IMR-90 (cell line): ENCODE results near the gene SCYGR2. TPM values are rescaled to one million over a fixed set of nuclear protein-coding genes. Genes with fewer than 3 reads are reported as not detected.

Experiments
- ATAC-seq: fragments of 200-7000 bp; cut with Tn5 transposase; 2 replicates; pipeline ENCODE4 v1.9.1; 2020; ENCODE audit warnings: low read depth, mild to moderate bottlenecking, moderate library complexity
- BruUV-seq: library from RNA; stranded (reverse); fragments of 400-500 nt; replicated peaks from 2 replicates; lab custom pipeline; 2021; lab: Mats Ljungman, UMichigan
- CTCF ChIA-PET: fragments of 300-600 bp; formaldehyde crosslinking; extraction: SDS; loops from one replicate; lab custom pipeline; 2021; ENCODE audit warnings: antibody characterized with exemption; lab: Yijun Ruan, JAX
- POLR2A ChIA-PET: fragments of 300-600 bp; sonication (Branson Sonifier 250); formaldehyde crosslinking; loops from one replicate; lab custom pipeline; 2022; ENCODE audit warnings: antibody characterized with exemption; ENCODE audit not compliant: unreplicated experiment; lab: Charles Lee
- DNase-seq: peaks from one replicate; pipeline ENCODE4 v3.0.0; 2013
- H2AFZ ChIP-seq: replicated peaks from 2 replicates; pipeline ENCODE3; 2013; ENCODE audit warnings: low read length, mild to moderate bottlenecking; ENCODE audit not compliant: poor library complexity
- H2AK5ac ChIP-seq: 2 replicates; pipeline ENCODE4 v1.6.1; 2013; ENCODE audit warnings: low read depth, low read length, inconsistent platforms
- H2AK9ac ChIP-seq: replicated peaks from 2 replicates; pipeline ENCODE3; 2013; ENCODE audit warnings: mild to moderate bottlenecking, low read depth, low read length, moderate library complexity; ENCODE audit not compliant: poor library complexity
- H2BK120ac ChIP-seq: 2 replicates; pipeline ENCODE4 v1.6.1; 2013; ENCODE audit warnings: low read depth, low read length, inconsistent platforms
- H2BK15ac ChIP-seq: 3 replicates; pipeline ENCODE4 v1.6.1; 2013; ENCODE audit warnings: low read depth, low read length, inconsistent platforms
- H2BK20ac ChIP-seq: 2 replicates; pipeline ENCODE4 v1.6.1; 2013; ENCODE audit warnings: low read depth, mild to moderate bottlenecking, inconsistent platforms, low read length, moderate library complexity
- H2BK5ac ChIP-seq: 2 replicates; pipeline ENCODE4 v1.6.1; 2013; ENCODE audit warnings: mild to moderate bottlenecking, low read depth, low read length, inconsistent platforms; ENCODE audit not compliant: poor library complexity, severe bottlenecking
- H3K14ac ChIP-seq: replicated peaks from 2 replicates; pipeline ENCODE4 v1.6.1; 2013; ENCODE audit warnings: low read depth, low read length, inconsistent platforms
- H3K18ac ChIP-seq: 2 replicates; pipeline ENCODE4 v1.6.1; 2013; ENCODE audit warnings: low read depth, low read length, control low read depth
- H3K23ac ChIP-seq: 2 replicates; pipeline ENCODE4 v1.6.1; 2013; ENCODE audit warnings: low read depth, low read length, inconsistent platforms
- H3K27ac ChIP-seq: 2 replicates; pipeline ENCODE4 v1.5.1; 2013; ENCODE audit warnings: mild to moderate bottlenecking, control low read depth, low read length; ENCODE audit not compliant: insufficient read depth
- H3K27me3 ChIP-seq: 2 replicates; pipeline ENCODE4 v1.6.1; 2013; ENCODE audit warnings: low read length; ENCODE audit not compliant: control insufficient read depth, insufficient read depth
- H3K36me3 ChIP-seq: 2 replicates; pipeline ENCODE4 v1.6.1; 2013; ENCODE audit warnings: low read length, mixed read lengths; ENCODE audit not compliant: control insufficient read depth, insufficient read depth
- H3K4ac ChIP-seq: 2 replicates; pipeline ENCODE4 v1.6.1; 2013; ENCODE audit warnings: low read depth, low read length, inconsistent platforms
- H3K4me1 ChIP-seq: 2 replicates; pipeline ENCODE4 v1.6.1; 2013; ENCODE audit warnings: low read length, mixed read lengths; ENCODE audit not compliant: control insufficient read depth, insufficient read depth
- H3K4me2 ChIP-seq: 2 replicates; pipeline ENCODE4 v1.6.1; 2013; ENCODE audit warnings: low read depth, mild to moderate bottlenecking, control low read depth, low read length, moderate library complexity
- H3K4me3 ChIP-seq: 2 replicates; pipeline ENCODE4 v1.5.1; 2013; ENCODE audit warnings: low read depth, mild to moderate bottlenecking, control low read depth, low read length, moderate library complexity; ENCODE audit not compliant: insufficient read depth
- H3K56ac ChIP-seq: 2 replicates; pipeline ENCODE4 v1.6.1; 2013; ENCODE audit warnings: low read length, inconsistent platforms; ENCODE audit not compliant: insufficient read depth; ENCODE audit errors: extremely low read depth
- H3K79me1 ChIP-seq, 2 experiments: 2 replicates each; pipeline ENCODE4 v1.6.1; 2013; ENCODE audit warnings: low read length in 2 of 2, inconsistent platforms in 1 of 2, low read depth in 1 of 2
- H3K9ac ChIP-seq: 2 replicates; pipeline ENCODE4 v1.6.1; 2013; ENCODE audit warnings: low read depth, low read length, control low read depth
- H3K9me1 ChIP-seq: 2 replicates; pipeline ENCODE4 v1.6.1; 2013; ENCODE audit warnings: low read length, inconsistent platforms; ENCODE audit not compliant: insufficient read depth
- H3K9me3 ChIP-seq: 2 replicates; pipeline ENCODE4 v1.6.1; 2013; ENCODE audit warnings: low read length; ENCODE audit not compliant: control insufficient read depth, insufficient read depth
- H4K20me1 ChIP-seq: 2 replicates; pipeline ENCODE4 v1.6.1; 2013; ENCODE audit warnings: low read length, inconsistent platforms; ENCODE audit not compliant: insufficient read depth
- H4K5ac ChIP-seq: 2 replicates; pipeline ENCODE4 v1.6.1; 2013; ENCODE audit warnings: mild to moderate bottlenecking, low read depth, low read length, control low read depth
- H4K8ac ChIP-seq, 2 experiments: 2 replicates each; pipeline ENCODE4 v1.6.1; 2013; ENCODE audit warnings: low read depth in 2 of 2, low read length in 2 of 2, control low read depth in 1 of 2, inconsistent platforms in 1 of 2
- H4K91ac ChIP-seq: 2 replicates; pipeline ENCODE4 v1.6.1; 2013; ENCODE audit warnings: low read depth, low read length, inconsistent platforms; ENCODE audit not compliant: insufficient read depth
- BHLHE40 ChIP-seq: fragments of 150-350 bp; IDR thresholded peaks from 2 replicates; pipeline ENCODE4 v1.6.1; 2016; ENCODE audit warnings: mild to moderate bottlenecking, low read depth, low read length
- CEBPB ChIP-seq: IDR thresholded peaks from 2 replicates; pipeline ENCODE4 v1.6.1; 2012; ENCODE audit warnings: low read depth, low read length, improper control_type of control experiment
- CHD1 ChIP-seq: IDR thresholded peaks from 2 replicates; pipeline ENCODE4 v1.6.1; 2012; ENCODE audit warnings: low read depth, low read length, improper control_type of control experiment
- FOS ChIP-seq: fragments of 150-350 bp; IDR thresholded peaks from 2 replicates; pipeline ENCODE4 v1.6.1; 2016; ENCODE audit warnings: low read depth, low read length
- MAFK ChIP-seq: IDR thresholded peaks from 2 replicates; pipeline ENCODE4 v1.6.1; 2012; ENCODE audit warnings: low read depth, low read length, improper control_type of control experiment
- MAZ ChIP-seq: IDR thresholded peaks from 2 replicates; pipeline ENCODE4 v1.6.1; 2012; ENCODE audit warnings: low read depth, mild to moderate bottlenecking, low read length, improper control_type of control experiment, moderate library complexity, borderline replicate concordance
- MXI1 ChIP-seq: IDR thresholded peaks from 2 replicates; pipeline ENCODE4 v1.6.1; 2012; ENCODE audit warnings: low read depth, mild to moderate bottlenecking, low read length, moderate library complexity, borderline replicate concordance
- NFE2L2 ChIP-seq: fragments of 150-350 bp; IDR thresholded peaks from 2 replicates; pipeline ENCODE4 v1.6.1; 2016; ENCODE audit warnings: low read depth, mild to moderate bottlenecking, low read length
- POLR2A ChIP-seq: IDR thresholded peaks from 2 replicates; pipeline ENCODE4 v1.6.1; 2012; ENCODE audit warnings: mild to moderate bottlenecking, low read depth, low read length
- RAD21 ChIP-seq: IDR thresholded peaks from 2 replicates; pipeline ENCODE4 v1.6.1; 2012; ENCODE audit warnings: low read length, improper control_type of control experiment
- RCOR1 ChIP-seq: IDR thresholded peaks from 2 replicates; pipeline ENCODE4 v1.6.1; 2012; ENCODE audit warnings: mild to moderate bottlenecking, low read length, improper control_type of control experiment; ENCODE audit not compliant: insufficient replicate concordance
- RFX5 ChIP-seq: IDR thresholded peaks from 2 replicates; pipeline ENCODE4 v1.8.0; 2012; ENCODE audit warnings: low read depth, mild to moderate bottlenecking, low read length, moderate library complexity
- SMC3 ChIP-seq: fragments of 150-350 bp; IDR thresholded peaks from 2 replicates; pipeline ENCODE4 v1.6.1; 2016; ENCODE audit warnings: low read depth, mild to moderate bottlenecking, antibody characterized with exemption, low read length, moderate library complexity
- WGBS, 2 experiments: methylation state at CpG; one replicate each; pipeline versions ENCODE4 v1.1.5 to v1.1.7; 2013; ENCODE audit warnings: missing lambda C conversion rate in 2 of 2; ENCODE audit not compliant: insufficient read length in 1 of 2; ENCODE audit errors: extremely low coverage in 2 of 2; 5-methylcytosine and 5-hydroxymethylcytosine counted together
- dilution Hi-C: fragments of 300-500 bp; cut with HindIII; formaldehyde crosslinking; loops from one replicate; pipeline ENCODE4 v1.14.3; 2018; ENCODE audit warnings: low sequenced_read_pairs; ENCODE audit not compliant: unreplicated experiment
- in situ Hi-C: fragments of 300-500 bp; cut with MboI; formaldehyde crosslinking; loops from 3 replicates; pipeline ENCODE4 v1.14.3; 2019; ENCODE audit warnings: low sequenced_read_pairs, inconsistent platforms, mixed read lengths
- intact Hi-C: fragments of 100-400 bp; cut with micrococcal nuclease; formaldehyde crosslinking; loops from 2 replicates; pipeline ENCODE4 v1.10.0; 2022
- polyA plus RNA-seq, 3 experiments: library from polyadenylated mRNA; depleted of rRNA; stranded (reverse); fragments of >200 nt; gene quantifications; 2 replicates each; pipeline ENCODE4 v1.2.3, GENCODE V29; 2012; ENCODE audit warnings: low replicate concordance in 1 of 3
- total RNA-seq: library from RNA; depleted of rRNA; stranded (reverse); fragments of >200 nt; gene quantifications from 2 replicates; pipeline ENCODE4 v1.2.3, GENCODE V29; 2012
- TF ChIP-seq, protein P1 (sequence below): fragments of 150-350 bp; IDR thresholded peaks from 2 replicates; pipeline ENCODE4 v1.6.1; 2017; ENCODE audit warnings: mild to moderate bottlenecking, antibody characterized with exemption, low read length, low read depth
- TF ChIP-seq, protein P2 (sequence below): fragments of 150-350 bp; IDR thresholded peaks from 2 replicates; pipeline ENCODE4 v1.6.1; 2016; ENCODE audit warnings: low read depth, mild to moderate bottlenecking, low read length, moderate library complexity, borderline replicate concordance

The SCYGR2 gene
- total and polyA plus RNA-seq, 2 of the 4 experiments (the other 2 are of a cell fraction), result not detected

GRCh38 chr2:227643990-227644551 lies 45.4 kb downstream of the SCYGR2 start:
- POLR2A ChIA-PET, result no interaction called here

More at GRCh38 chr2:227643990-227644551, 45.4 kb downstream of the SCYGR2 start:
- Histone ChIP-seq H2AFZ (no peak overlapping the region), H2BK15ac (no peak overlapping the region), H2AK5ac (no peak overlapping the region), H3K23ac (no peak overlapping the region), H3K9me3 (no peaks in the 10 kb centered on the region), H2BK5ac (no peak overlapping the region), H2BK20ac (no peak overlapping the region), H3K9ac (no peak overlapping the region), H4K20me1 (no peaks in the 10 kb centered on the region), H4K5ac (no peak overlapping the region), H3K36me3 (no peaks in the 10 kb centered on the region), H3K4me2 (no peak overlapping the region), H3K56ac (no peak overlapping the region), H3K14ac (no peak overlapping the region), H3K9me1 (no peaks in the 10 kb centered on the region), H3K4me1 (no peaks in the 10 kb centered on the region), H4K8ac (no peak overlapping the region), H3K18ac (no peak overlapping the region), H3K79me1 (no peaks in the 10 kb centered on the region), H3K27ac (no peak overlapping the region), H3K4ac (no peak overlapping the region), H3K27me3 (no peaks in the 10 kb centered on the region), H3K4me3 (no peak overlapping the region), H4K91ac (no peak overlapping the region), H2AK9ac (no peak overlapping the region), H2BK120ac (no peak overlapping the region)
- ATAC-seq, result no peak
- BruUV-seq, result no TSS peak
- intact Hi-C loops (no loop called here), dilution Hi-C loops (no loop called here), in situ Hi-C loops (no loop called here)
- DNase-seq, result no peak
- TF ChIP-seq RFX5 (no peak), MXI1 (no peak), MAZ (no peak), CEBPB (no peak), BHLHE40 (no peak), SMC3 (no peak), RCOR1 (no peak), MAFK (no peak), FOS (no peak), POLR2A (no peak), CHD1 (no peak), RAD21 (no peak), NFE2L2 (no peak)
- TF ChIP-seq, protein P1, sequence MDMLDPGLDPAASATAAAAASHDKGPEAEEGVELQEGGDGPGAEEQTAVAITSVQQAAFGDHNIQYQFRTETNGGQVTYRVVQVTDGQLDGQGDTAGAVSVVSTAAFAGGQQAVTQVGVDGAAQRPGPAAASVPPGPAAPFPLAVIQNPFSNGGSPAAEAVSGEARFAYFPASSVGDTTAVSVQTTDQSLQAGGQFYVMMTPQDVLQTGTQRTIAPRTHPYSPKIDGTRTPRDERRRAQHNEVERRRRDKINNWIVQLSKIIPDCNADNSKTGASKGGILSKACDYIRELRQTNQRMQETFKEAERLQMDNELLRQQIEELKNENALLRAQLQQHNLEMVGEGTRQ, result no peak
- TF ChIP-seq, protein P2, sequence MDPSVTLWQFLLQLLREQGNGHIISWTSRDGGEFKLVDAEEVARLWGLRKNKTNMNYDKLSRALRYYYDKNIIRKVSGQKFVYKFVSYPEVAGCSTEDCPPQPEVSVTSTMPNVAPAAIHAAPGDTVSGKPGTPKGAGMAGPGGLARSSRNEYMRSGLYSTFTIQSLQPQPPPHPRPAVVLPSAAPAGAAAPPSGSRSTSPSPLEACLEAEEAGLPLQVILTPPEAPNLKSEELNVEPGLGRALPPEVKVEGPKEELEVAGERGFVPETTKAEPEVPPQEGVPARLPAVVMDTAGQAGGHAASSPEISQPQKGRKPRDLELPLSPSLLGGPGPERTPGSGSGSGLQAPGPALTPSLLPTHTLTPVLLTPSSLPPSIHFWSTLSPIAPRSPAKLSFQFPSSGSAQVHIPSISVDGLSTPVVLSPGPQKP, result no peak
- CTCF ChIA-PET, result interaction anchor here (1.9 kb wide), 1 partner anchor 14 kb away, joined by 9 read pairs; no protein-coding TSS in a partner anchor
- 67% methylated on average over 1 of the region's 5 CpGs; no CpG with 5 or more reads in 1 of the 2 experiments for WGBS, 2 experiments
